HEK293T (cell line): ENCODE data around the gene RGS7.

ENCODE experiments used
- ELF4 ChIP-seq: fragments of 450-650 bp; IDR thresholded peaks from 2 replicates; pipeline ENCODE4 v1.6.1; 2017; ENCODE audit warnings: antibody characterized with exemption
- FOXK2 ChIP-seq: fragments of 450-650 bp; IDR thresholded peaks from 2 replicates; pipeline ENCODE4 v1.6.1; 2016; ENCODE audit warnings: mild to moderate bottlenecking
- PKNOX1 ChIP-seq: fragments of 450-650 bp; IDR thresholded peaks from 2 replicates; pipeline ENCODE4 v1.6.1; 2016
- SP1 ChIP-seq: fragments of 450-650 bp; IDR thresholded peaks from 2 replicates; pipeline ENCODE4 v1.6.1; 2017
- ZNF384 ChIP-seq: fragments of 450-650 bp; IDR thresholded peaks from 2 replicates; pipeline ENCODE4 v1.6.1; 2016

- TF ChIP-seq SP1: no peak
- no peak for TF ChIP-seq ELF4
- TF ChIP-seq PKNOX1: no peak
- TF ChIP-seq FOXK2: no peak
- no peak for TF ChIP-seq ZNF384
Observed at GRCh38 chr1:241181971-241182370, 175.0 kb downstream of the RGS7 start.
